C4-2B (cell line): ENCODE results near the gene FARP2.
"Not testable (repeated sequence)": the region's sequence is repeated elsewhere in the genome, so short reads cannot be mapped to it uniquely, and the experiment has no call there.

Source experiments
- CTCF ChIP-seq: fragments of 450-650 bp; conservative IDR thresholded peaks from 2 replicates; pipeline ENCODE4 v1.5.1; 2017; ENCODE audit warnings: mild to moderate bottlenecking
- ZFX ChIP-seq: fragments of 450-650 bp; IDR thresholded peaks from 2 replicates; pipeline ENCODE4 v1.6.1; 2017

- not testable (repeated sequence) for TF ChIP-seq CTCF, ZFX
Observed at GRCh38 chr2:241392753-241393152, 36.7 kb downstream of the FARP2 start.
